Adrenal gland (tissue), 5 donors: ENCODE data around the gene RBM44.

Experiments used
- CTCF ChIP-seq, 6 experiments: fragments of 450-650 bp in 4 of 6; fragments of 200-600 bp in 2 of 6; sonication (generic) in 1 of 6; IDR thresholded peaks; 1 replicate in 5 of 6; 2 replicates in 1 of 6; pipeline versions ENCODE4 v1.5.1 to v1.8.0; 2016 to 2021; ENCODE audit warnings: antibody characterized with exemption in 6 of 6, mild to moderate bottlenecking in 2 of 6, moderate library complexity in 1 of 6
- POLR2A ChIP-seq, 2 donors: fragments of 450-650 bp; IDR thresholded peaks; one replicate each; pipeline ENCODE4 v1.6.1; 2017; ENCODE audit warnings: antibody characterized with exemption in 2 of 2, mild to moderate bottlenecking in 2 of 2, moderate library complexity in 1 of 2
- donor health status: DM: no; HTN: no; CAD: no.

GRCh38 chr2:237877576-237878307 is 79.2 kb downstream of the RBM44 start:
- TF ChIP-seq CTCF (IDR thresholded peaks at IDR 0.05), result no peak
- TF ChIP-seq POLR2A (IDR thresholded peaks at IDR 0.05), result no peak
